ENCODE data around the gene ZFHX3. TPM values are rescaled to one million over a fixed set of nuclear protein-coding genes. Genes with fewer than 3 reads are reported as not detected.

ZFHX3 gene
- total and polyA plus RNA-seq, 8 donors = 2.5 to 17.6 (median 9.9) TPM

GRCh38 chr16:72884037-72884436 is 163.9 kb downstream of the ZFHX3 start:
- DNase-seq (no peak), ATAC-seq (no peak), FAIRE-seq (no peak)
- no peak overlapping the region for H3K4me3 ChIP-seq
- H3K9me3 ChIP-seq = no peaks in the 10 kb centered on the region
- no peak for TF ChIP-seq CTCF (IDR thresholded peaks at IDR 0.05)
- H3K27me3 ChIP-seq = no peaks in the 10 kb centered on the region
- 74 to 75% methylated on average over 4 of the region's 4 CpGs for WGBS, 2 donors
- peaks cover 0 to 7% (median 0%) of the 10 kb centered on the region in 3 donors for H3K4me1 ChIP-seq
- peaks cover 0 to 23% (median 0%) of the 10 kb centered on the region in 3 donors for H3K36me3 ChIP-seq
- no peak overlapping the region for H3K27ac ChIP-seq
- intact Hi-C loops (cut with DNase I) = no loop called here

GRCh38 chr16:72879846-72880245 is 168.1 kb downstream of the ZFHX3 start:
- FAIRE-seq = no peak
- H3K4me3 ChIP-seq = no peak overlapping the region
- no peak for DNase-seq
- TF ChIP-seq CTCF (IDR thresholded peaks at IDR 0.05) = no peak
- intact Hi-C loops (cut with DNase I) = no loop called here
- peaks cover 0 to 7% (median 0%) of the 10 kb centered on the region in 3 donors for H3K4me1 ChIP-seq
- H3K27me3 ChIP-seq = no peaks in the 10 kb centered on the region
- peaks cover 0 to 3% (median 0%) of the 10 kb centered on the region in 3 donors for H3K36me3 ChIP-seq
- no peaks in the 10 kb centered on the region for H3K9me3 ChIP-seq
- no peak overlapping the region for H3K27ac ChIP-seq
- 93 to 95% methylated on average over 11 of the region's 11 CpGs for WGBS, 2 donors
- ATAC-seq = no peak

GRCh38 chr16:72878301-72879269 is 169.3 kb downstream of the ZFHX3 start:
- Histone ChIP-seq H3K4me1 (no peaks in the 10 kb centered on the region), H3K4me3 (no peak overlapping the region), H3K27me3 (no peaks in the 10 kb centered on the region), H3K9me3 (no peaks in the 10 kb centered on the region), H3K27ac (peak overlapping the region in 1 of 4 donors; percentile 33), H3K36me3 (no peaks in the 10 kb centered on the region)
- ATAC-seq (peak; percentile 8 to 50 (median 28)), DNase-seq (no peak), FAIRE-seq (no peak)
- intact Hi-C loops (cut with DNase I) = no loop called here
- no peak for TF ChIP-seq CTCF (IDR thresholded peaks at IDR 0.05)
- WGBS, 2 donors = 89 to 91% methylated on average over 19 of the region's 19 CpGs

GRCh38 chr16:72877374-72878028 is 170.4 kb downstream of the ZFHX3 start:
- intact Hi-C loops (cut with DNase I) = no loop called here
- Histone ChIP-seq H3K4me3 (no peak overlapping the region), H3K27ac (peak overlapping the region in 2 of 4 donors; percentile 6 to 33), H3K4me1 (no peaks in the 10 kb centered on the region), H3K36me3 (no peaks in the 10 kb centered on the region), H3K9me3 (no peaks in the 10 kb centered on the region), H3K27me3 (no peaks in the 10 kb centered on the region)
- ATAC-seq = peak; percentile 21 to 61 (median 32)
- 77 to 84% methylated on average over 12 of the region's 12 CpGs for WGBS, 2 donors
- no peak for DNase-seq
- no peak for FAIRE-seq
- TF ChIP-seq CTCF (IDR thresholded peaks at IDR 0.05) = no peak
